Right lobe of liver (tissue), 4 donors: Measurements from ENCODE around the gene CDYL.

Source experiments
- POLR2A ChIP-seq: fragments of 450-650 bp; IDR thresholded peaks from one replicate; pipeline ENCODE4 v1.6.1; 2017; ENCODE audit warnings: antibody characterized with exemption, mild to moderate bottlenecking
- TF ChIP-seq, protein P1 (sequence below), 4 donors: fragments of 200-600 bp in 3 of 4; fragments of 450-650 bp in 1 of 4; IDR thresholded peaks; one replicate each; pipeline versions ENCODE4 v1.5.1 to v1.8.0; 2016 to 2022; ENCODE audit warnings: antibody characterized with exemption in 4 of 4, mild to moderate bottlenecking in 2 of 4
- donor health status: DM: no; HTN: no; CAD: no.
- donor health status: DM: no; HTN: no; CAD: no.
- donor health status: DM: no; HTN: yes; CAD: no.

DNA sequence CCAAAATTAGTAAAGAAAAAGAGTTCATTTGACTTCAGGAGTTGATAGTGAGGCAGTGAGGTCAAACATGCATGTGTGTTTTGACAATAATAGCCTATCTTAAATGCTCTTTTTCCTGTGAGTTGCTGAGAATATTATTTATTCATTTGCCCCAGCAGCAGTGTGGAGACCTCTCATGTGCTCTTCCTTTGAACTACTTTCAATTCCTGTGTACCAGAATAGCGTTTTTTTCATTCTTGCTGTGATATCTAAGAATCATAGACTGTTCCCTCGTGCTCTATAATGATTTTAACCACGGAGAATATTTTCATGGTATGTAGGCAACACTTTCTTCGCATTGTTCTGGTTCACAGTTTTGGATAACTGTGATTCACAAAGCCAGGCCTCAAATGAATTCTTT, 5.2 kb downstream of the CDYL start:
- no peak for TF ChIP-seq POLR2A
- TF ChIP-seq, protein P1, sequence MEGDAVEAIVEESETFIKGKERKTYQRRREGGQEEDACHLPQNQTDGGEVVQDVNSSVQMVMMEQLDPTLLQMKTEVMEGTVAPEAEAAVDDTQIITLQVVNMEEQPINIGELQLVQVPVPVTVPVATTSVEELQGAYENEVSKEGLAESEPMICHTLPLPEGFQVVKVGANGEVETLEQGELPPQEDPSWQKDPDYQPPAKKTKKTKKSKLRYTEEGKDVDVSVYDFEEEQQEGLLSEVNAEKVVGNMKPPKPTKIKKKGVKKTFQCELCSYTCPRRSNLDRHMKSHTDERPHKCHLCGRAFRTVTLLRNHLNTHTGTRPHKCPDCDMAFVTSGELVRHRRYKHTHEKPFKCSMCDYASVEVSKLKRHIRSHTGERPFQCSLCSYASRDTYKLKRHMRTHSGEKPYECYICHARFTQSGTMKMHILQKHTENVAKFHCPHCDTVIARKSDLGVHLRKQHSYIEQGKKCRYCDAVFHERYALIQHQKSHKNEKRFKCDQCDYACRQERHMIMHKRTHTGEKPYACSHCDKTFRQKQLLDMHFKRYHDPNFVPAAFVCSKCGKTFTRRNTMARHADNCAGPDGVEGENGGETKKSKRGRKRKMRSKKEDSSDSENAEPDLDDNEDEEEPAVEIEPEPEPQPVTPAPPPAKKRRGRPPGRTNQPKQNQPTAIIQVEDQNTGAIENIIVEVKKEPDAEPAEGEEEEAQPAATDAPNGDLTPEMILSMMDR (IDR thresholded peaks at IDR 0.05): no peak
